ENCODE data around the gene AP4S1. TPM values are rescaled to one million over a fixed set of nuclear protein-coding genes. Genes with fewer than 3 reads are reported as not detected.

Gene AP4S1
- total RNA-seq, 2 experiments from 2014 or later: 8.9 to 10.2 TPM

DNA sequence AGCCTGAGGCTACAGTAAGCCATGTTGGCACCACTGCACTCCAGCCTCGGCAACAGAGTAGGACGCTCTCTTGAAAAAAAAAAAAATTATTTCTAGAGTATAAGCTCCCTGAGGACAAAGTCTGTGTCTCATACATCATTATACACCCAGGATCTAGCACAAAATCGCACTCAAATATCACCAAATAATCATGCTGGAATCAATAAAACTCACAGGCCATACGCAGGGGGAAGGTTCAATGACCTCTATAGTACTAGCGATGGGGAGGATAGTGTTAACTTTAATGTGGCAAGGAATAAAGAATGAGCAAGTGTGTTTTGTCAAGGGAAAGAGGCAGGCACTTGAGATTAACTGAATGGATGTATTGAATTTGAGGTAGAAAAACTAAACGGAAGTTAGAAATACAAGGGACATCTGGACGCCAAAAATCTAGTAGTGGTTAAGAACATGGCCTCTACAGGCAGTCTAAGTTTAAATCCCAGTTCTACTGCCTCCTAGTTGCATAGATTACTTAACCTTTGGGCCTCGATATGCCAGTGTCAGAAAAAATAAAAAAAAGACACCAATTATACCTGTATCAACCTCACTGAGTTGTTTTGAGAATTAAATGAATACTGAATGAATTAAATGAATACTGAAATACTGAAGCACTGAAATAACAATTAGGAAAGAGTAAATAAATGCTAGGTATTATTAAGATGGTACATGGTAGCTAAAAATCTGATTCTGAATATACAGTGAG lies 4.4 kb upstream of the AP4S1 start:
- ATAC-seq (ENCODE audit: low read depth) (no peak), DNase-seq (no peak)
- POLR2A ChIA-PET: no interaction called here
- Mint-ChIP-seq H3K4me3 (no peak overlapping the region), H3K9me3 (no peaks in the 10 kb centered on the region), H3K27me3 (no peaks in the 10 kb centered on the region), H3K4me1 (peaks cover 29% of the 10 kb centered on the region), H3K36me3 (peaks cover 18% of the 10 kb centered on the region), H3K27ac (no peak overlapping the region)

- H3K4me3 Mint-ChIP-seq: no peak overlapping the region
- H3K27ac Mint-ChIP-seq: no peak overlapping the region
- DNase-seq: no peak
- H3K36me3 Mint-ChIP-seq: peaks cover 18% of the 10 kb centered on the region
- no peaks in the 10 kb centered on the region for H3K9me3 Mint-ChIP-seq
- POLR2A ChIA-PET: no interaction called here
- H3K27me3 Mint-ChIP-seq: no peaks in the 10 kb centered on the region
- no peak for ATAC-seq (ENCODE audit: low read depth)
- H3K4me1 Mint-ChIP-seq: peaks cover 29% of the 10 kb centered on the region
Observed at GRCh38 chr14:31021576-31021949, 3.9 kb upstream of the AP4S1 start.

- no peak overlapping the region for H3K4me3 Mint-ChIP-seq
- H3K9me3 Mint-ChIP-seq: no peaks in the 10 kb centered on the region
- H3K27me3 Mint-ChIP-seq: no peaks in the 10 kb centered on the region
- no peak for ATAC-seq (ENCODE audit: low read depth)
- POLR2A ChIA-PET: no interaction called here
- peaks cover 18% of the 10 kb centered on the region for H3K36me3 Mint-ChIP-seq
- no peak for DNase-seq
- peaks cover 35% of the 10 kb centered on the region for H3K4me1 Mint-ChIP-seq
- H3K27ac Mint-ChIP-seq: no peak overlapping the region
Observed at GRCh38 chr14:31022386-31022785, 3.1 kb upstream of the AP4S1 start.

DNA sequence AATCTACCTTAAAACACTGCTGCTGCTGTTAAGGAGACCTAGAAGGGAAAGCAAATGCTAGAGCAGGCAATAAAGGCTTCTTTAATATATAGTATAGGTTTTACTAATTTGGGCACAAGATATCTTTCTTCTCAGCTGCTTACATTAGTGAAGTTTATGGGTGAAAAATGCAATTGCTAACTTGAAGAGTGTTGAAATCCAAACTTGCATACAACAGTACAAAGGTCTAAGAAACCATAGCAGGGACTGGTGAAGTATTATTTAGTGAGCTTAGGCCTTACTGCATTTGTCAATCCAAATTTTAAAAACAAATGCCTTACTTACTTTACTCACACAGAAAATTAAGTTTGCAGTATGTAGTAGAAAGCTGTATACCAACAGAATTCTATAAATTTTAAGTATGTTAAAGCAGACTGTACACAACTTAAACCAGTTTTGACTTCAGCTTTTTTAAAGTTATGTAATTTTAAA lies 1.4 kb upstream of the AP4S1 start:
- no peaks in the 10 kb centered on the region for H3K9me3 Mint-ChIP-seq
- POLR2A ChIA-PET: interaction anchor here (3.3 kb wide), 1 partner anchor 183 kb away, joined by 22 read pairs; the partner anchor contains the start of gene HECTD1
- peak overlapping the region; percentile 31 for H3K4me3 Mint-ChIP-seq
- H3K4me1 Mint-ChIP-seq: peaks cover 41% of the 10 kb centered on the region
- ATAC-seq (ENCODE audit: low read depth): no peak
- no peak for DNase-seq
- no peaks in the 10 kb centered on the region for H3K27me3 Mint-ChIP-seq
- no peak overlapping the region for H3K27ac Mint-ChIP-seq
- peaks cover 18% of the 10 kb centered on the region for H3K36me3 Mint-ChIP-seq

DNA sequence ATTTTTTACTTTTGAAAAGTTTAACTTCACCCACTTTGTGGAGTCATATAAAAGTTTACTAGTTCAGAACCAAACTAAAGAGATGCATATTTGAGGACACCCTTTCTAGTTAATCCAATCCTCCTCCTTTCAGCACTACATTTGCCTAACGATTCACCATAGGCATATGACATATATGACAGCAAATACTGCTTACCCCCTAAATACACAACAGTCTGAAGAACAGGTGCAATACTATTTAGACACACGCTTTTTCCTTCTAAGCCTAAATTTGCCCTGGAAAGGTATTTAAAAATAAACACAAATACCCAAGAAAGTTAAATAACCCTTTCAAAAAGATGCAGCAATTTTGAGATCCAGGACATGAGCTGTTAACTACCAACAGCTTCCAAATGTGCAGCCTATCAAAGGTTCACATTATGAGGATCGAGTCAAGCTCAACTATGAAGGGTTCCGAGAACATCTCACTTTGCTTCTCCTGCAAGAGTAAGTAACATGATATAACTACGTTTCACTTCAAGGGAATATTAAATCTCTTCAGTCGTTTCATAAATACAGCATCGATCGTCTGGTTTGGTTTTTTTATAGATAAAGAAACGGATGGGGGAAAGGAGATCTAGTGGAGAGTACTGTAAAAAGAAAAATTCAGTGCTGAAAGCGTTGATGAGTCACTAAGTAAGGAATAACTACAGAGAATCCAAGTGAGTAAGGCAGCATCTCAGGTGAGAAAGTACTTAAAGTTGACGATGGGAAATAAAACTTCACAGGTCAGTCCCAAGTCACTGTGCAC lies 677 bp upstream of the AP4S1 start:
- ATAC-seq (ENCODE audit: low read depth) (no peak), DNase-seq (no peak)
- H3K4me3 Mint-ChIP-seq: peak overlapping the region; percentile 85
- peak overlapping the region; percentile 82 for H3K27ac Mint-ChIP-seq
- H3K36me3 Mint-ChIP-seq: peaks cover 18% of the 10 kb centered on the region
- H3K4me1 Mint-ChIP-seq: peaks cover 43% of the 10 kb centered on the region
- no peaks in the 10 kb centered on the region for H3K27me3 Mint-ChIP-seq
- POLR2A ChIA-PET: interaction anchor here (3.3 kb wide), 1 partner anchor 182 kb away, joined by 22 read pairs; the partner anchor contains the start of gene HECTD1
- H3K9me3 Mint-ChIP-seq: no peaks in the 10 kb centered on the region

DNA sequence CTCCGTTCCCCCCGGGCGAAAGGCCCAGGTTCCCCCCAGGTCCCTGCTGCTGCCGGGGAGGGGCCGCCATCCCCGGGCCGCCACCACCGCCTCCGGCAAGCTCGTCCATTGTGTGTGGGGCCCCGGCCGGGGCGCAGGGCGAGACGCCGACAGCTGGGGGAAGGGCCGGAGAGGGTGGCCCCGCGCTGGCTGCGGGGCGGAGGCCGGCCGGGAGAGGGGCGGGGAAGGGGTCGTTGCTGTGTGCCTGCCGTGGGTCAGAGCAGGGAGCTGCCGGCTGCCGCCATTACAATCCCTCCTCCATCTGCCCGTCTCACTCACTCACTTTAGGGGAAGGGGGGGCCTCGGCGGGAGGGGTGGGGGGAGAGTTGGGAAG lies 614 bp downstream of the AP4S1 start, which contains the start of gene STRN3:
STRN3 (minus strand) TSS at position 303 of the 373 bp plus-strand sequence; CDS start at position 109, 194 bp downstream.
- H3K9me3 Mint-ChIP-seq: no peaks in the 10 kb centered on the region
- peaks cover 44% of the 10 kb centered on the region for H3K4me1 Mint-ChIP-seq
- no peaks in the 10 kb centered on the region for H3K27me3 Mint-ChIP-seq
- H3K4me3 Mint-ChIP-seq: peak within 1 kb of the TSS; percentile 97
- POLR2A ChIA-PET: interaction anchor here (0.6 to 3.3 kb wide), 11 partner anchors 10 to 394 kb away, joined by 3 to 22 read pairs (median 4); partner anchors contain the start of genes HEATR5A and HECTD1
- peaks cover 11% of the 10 kb centered on the region for H3K36me3 Mint-ChIP-seq
- ATAC-seq (ENCODE audit: low read depth) (no peak), DNase-seq (no peak)
- H3K27ac Mint-ChIP-seq: peak within 1 kb of the TSS; percentile 98

- H3K36me3 Mint-ChIP-seq: peaks cover 8% of the 10 kb centered on the region
- POLR2A ChIA-PET: interaction anchor here (0.5 to 3.3 kb wide), 13 partner anchors 11 to 405 kb away, joined by 3 to 22 read pairs (median 4); partner anchors contain the start of genes HEATR5A, HECTD1 and SCFD1
- peaks cover 44% of the 10 kb centered on the region for H3K4me1 Mint-ChIP-seq
- H3K4me3 Mint-ChIP-seq: peak overlapping the region; percentile 97
- no peaks in the 10 kb centered on the region for H3K9me3 Mint-ChIP-seq
- H3K27ac Mint-ChIP-seq: peak overlapping the region; percentile 98
- ATAC-seq (ENCODE audit: low read depth): peak; percentile 94
- peak; percentile 93 for DNase-seq
- H3K27me3 Mint-ChIP-seq: no peaks in the 10 kb centered on the region
Observed at GRCh38 chr14:31026450-31027235, 1.2 kb downstream of the AP4S1 start.

GRCh38 chr14:31027847-31028246 lies 2.4 kb downstream of the AP4S1 start:
- no peak overlapping the region for H3K4me3 Mint-ChIP-seq
- no peak overlapping the region for H3K27ac Mint-ChIP-seq
- H3K27me3 Mint-ChIP-seq: no peaks in the 10 kb centered on the region
- ATAC-seq (ENCODE audit: low read depth): no peak
- H3K36me3 Mint-ChIP-seq: peaks cover 4% of the 10 kb centered on the region
- H3K4me1 Mint-ChIP-seq: peaks cover 44% of the 10 kb centered on the region
- DNase-seq: no peak
- no peaks in the 10 kb centered on the region for H3K9me3 Mint-ChIP-seq
- POLR2A ChIA-PET: interaction anchor here (1.8 to 2.0 kb wide), 2 partner anchors 12 to 180 kb away, joined by 7 to 8 read pairs; partner anchors contain the start of gene HECTD1

GRCh38 chr14:31029016-31029970 lies 3.8 kb downstream of the AP4S1 start:
- Mint-ChIP-seq H3K4me3 (no peak overlapping the region), H3K9me3 (no peaks in the 10 kb centered on the region), H3K27ac (peak overlapping the region; percentile 0), H3K27me3 (no peaks in the 10 kb centered on the region), H3K4me1 (peaks cover 35% of the 10 kb centered on the region), H3K36me3 (peaks cover 3% of the 10 kb centered on the region)
- no peak for ATAC-seq (ENCODE audit: low read depth)
- no peak for DNase-seq
- POLR2A ChIA-PET: interaction anchor here (1.8 kb wide), 1 partner anchor 178 kb away, joined by 8 read pairs; the partner anchor contains the start of gene HECTD1

GRCh38 chr14:31030469-31030868 lies 5.0 kb downstream of the AP4S1 start:
- POLR2A ChIA-PET: no interaction called here
- H3K27me3 Mint-ChIP-seq: no peaks in the 10 kb centered on the region
- peaks cover 30% of the 10 kb centered on the region for H3K4me1 Mint-ChIP-seq
- peaks cover 3% of the 10 kb centered on the region for H3K36me3 Mint-ChIP-seq
- H3K4me3 Mint-ChIP-seq: no peak overlapping the region
- no peak for ATAC-seq (ENCODE audit: low read depth)
- no peak for DNase-seq
- H3K9me3 Mint-ChIP-seq: no peaks in the 10 kb centered on the region
- H3K27ac Mint-ChIP-seq: no peak overlapping the region

DNA sequence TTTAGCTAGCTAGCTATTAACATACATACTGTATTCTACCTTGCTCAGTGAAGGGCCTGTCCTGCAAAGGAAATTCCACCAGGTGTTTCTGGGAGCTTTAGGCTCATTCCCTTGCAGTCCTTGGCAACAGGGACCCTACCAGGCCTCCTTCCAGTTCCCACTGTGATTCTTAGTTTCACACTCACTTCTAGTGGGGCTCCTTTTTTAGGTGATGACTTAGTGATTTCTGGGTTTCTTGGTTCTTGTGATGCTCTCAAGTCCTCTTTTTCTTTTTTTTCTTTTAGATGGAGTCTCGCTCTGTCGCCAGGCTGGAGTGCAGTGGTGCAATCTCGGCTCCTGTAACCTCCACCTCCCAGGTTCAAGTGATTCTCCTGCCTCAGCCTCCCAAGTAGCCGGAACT lies 11.1 kb downstream of the AP4S1 start:
- Mint-ChIP-seq H3K27ac (no peak overlapping the region), H3K4me1 (peaks cover 7% of the 10 kb centered on the region), H3K4me3 (no peak overlapping the region), H3K9me3 (no peaks in the 10 kb centered on the region), H3K36me3 (peaks cover 2% of the 10 kb centered on the region), H3K27me3 (no peaks in the 10 kb centered on the region)
- POLR2A ChIA-PET: no interaction called here
- ATAC-seq (ENCODE audit: low read depth) (no peak), DNase-seq (no peak)

DNA sequence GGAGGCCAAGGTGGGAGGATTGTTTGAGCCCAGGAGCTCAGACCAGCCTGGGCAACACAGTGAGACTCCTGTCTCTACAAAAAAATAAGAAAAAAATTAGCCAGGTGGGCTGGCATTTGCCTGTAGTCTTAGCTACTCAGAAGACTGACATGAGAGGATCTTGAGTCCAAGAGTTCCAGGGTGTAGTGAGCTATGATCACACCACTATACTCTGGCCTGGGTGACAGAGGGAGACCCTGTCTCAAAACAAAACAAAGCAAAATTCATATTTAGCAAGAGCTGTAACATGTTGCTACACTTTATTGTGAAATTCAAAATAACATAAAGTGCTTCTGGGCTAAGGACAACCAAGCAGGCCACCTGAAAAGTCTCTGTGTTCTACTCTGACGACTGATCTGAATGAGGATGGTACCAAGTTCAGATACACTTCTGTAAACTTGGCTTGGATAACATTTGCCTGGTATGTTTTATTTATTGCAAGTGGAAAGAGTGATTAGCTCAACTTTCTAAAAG lies 12.3 kb downstream of the AP4S1 start:
- DNase-seq (no peak), ATAC-seq (ENCODE audit: low read depth) (no peak)
- no peaks in the 10 kb centered on the region for H3K9me3 Mint-ChIP-seq
- H3K36me3 Mint-ChIP-seq: peaks cover under 1% of the 10 kb centered on the region
- H3K27me3 Mint-ChIP-seq: no peaks in the 10 kb centered on the region
- H3K4me1 Mint-ChIP-seq: peaks cover 2% of the 10 kb centered on the region
- H3K27ac Mint-ChIP-seq: no peak overlapping the region
- no peak overlapping the region for H3K4me3 Mint-ChIP-seq
- POLR2A ChIA-PET: interaction anchor here (1.4 kb wide), 1 partner anchor 11 kb away, joined by 5 read pairs; the partner anchor contains the start of gene STRN3
